Hippocampal formation (tissue), 2 donors: ENCODE results near the gene CAMTA1.

ENCODE experiments used
- DNase-seq, 2 donors: peaks; one replicate each; lab custom pipeline; 2025; lab: John Stamatoyannopoulos, UW

The CAMTA1 gene

GRCh38 chr1:7107109-7107830, 322.0 kb downstream of the CAMTA1 start:
- no peak for DNase-seq

- no peak for DNase-seq
Measured at GRCh38 chr1:7108251-7108650, 323.0 kb downstream of the CAMTA1 start.

GRCh38 chr1:7109901-7110300, 324.6 kb downstream of the CAMTA1 start:
- no peak for DNase-seq

- no peak for DNase-seq
Measured at GRCh38 chr1:7110321-7110720, 325.1 kb downstream of the CAMTA1 start.

- DNase-seq = no peak
Measured at GRCh38 chr1:7111853-7112252, 326.6 kb downstream of the CAMTA1 start.

- no peak for DNase-seq
Measured at GRCh38 chr1:7113136-7113535, 327.9 kb downstream of the CAMTA1 start.

GRCh38 chr1:7113822-7114221, 328.6 kb downstream of the CAMTA1 start:
- DNase-seq = no peak

GRCh38 chr1:7116001-7116400, 330.7 kb downstream of the CAMTA1 start:
- no peak for DNase-seq

- no peak for DNase-seq
Measured at GRCh38 chr1:7117399-7118281, 332.4 kb downstream of the CAMTA1 start.

- no peak for DNase-seq
Measured at GRCh38 chr1:7119156-7119555, 333.9 kb downstream of the CAMTA1 start.

GRCh38 chr1:7120863-7121621, 335.8 kb downstream of the CAMTA1 start:
- DNase-seq = no peak

GRCh38 chr1:7121622-7121988, 336.4 kb downstream of the CAMTA1 start:
- DNase-seq = peak in 1 of 2 donors; percentile 31

GRCh38 chr1:7127322-7128075, 342.2 kb downstream of the CAMTA1 start:
- DNase-seq = no peak

- no peak for DNase-seq
Measured at GRCh38 chr1:7128293-7128692, 343.0 kb downstream of the CAMTA1 start.

- DNase-seq = no peak
Measured at GRCh38 chr1:7130127-7130526, 344.9 kb downstream of the CAMTA1 start.

GRCh38 chr1:7135493-7135892, 350.2 kb downstream of the CAMTA1 start:
- DNase-seq = no peak

GRCh38 chr1:7136166-7136953, 351.1 kb downstream of the CAMTA1 start:
- DNase-seq = no peak

- no peak for DNase-seq
Measured at GRCh38 chr1:7140251-7140650, 355.0 kb downstream of the CAMTA1 start.

GRCh38 chr1:7145947-7146346, 360.7 kb downstream of the CAMTA1 start:
- DNase-seq = no peak

- no peak for DNase-seq
Measured at GRCh38 chr1:7146710-7147109, 361.5 kb downstream of the CAMTA1 start.
